ENCODE data around the gene GLRA2. TPM values are rescaled to one million over a fixed set of nuclear protein-coding genes. Genes with fewer than 3 reads are reported as not detected.

The GLRA2 gene
- total and polyA plus RNA-seq, 2 of the 13 experiments (the other 11 are each of a cell fraction or from before 2014, with no cell fraction given), result not detected

GRCh38 chrX:14779580-14779979 lies 250.2 kb downstream of the GLRA2 start:
- ATAC-seq (no peak), DNase-seq (ENCODE audit: low spot score) (no peak), FAIRE-seq (no peak)
- no peak overlapping the region for H3K4me2 ChIP-seq (ENCODE audit: low read depth, low read length)
- no peak overlapping the region for H3K9ac ChIP-seq (ENCODE audit: insufficient read depth, low read depth, low read length)
- H3K4me3 ChIP-seq (replicated peaks in 1 of 3; ENCODE audit: insufficient read depth in 1 of 3, low read depth in 2 of 3, low read length in 3 of 3), result no peak overlapping the region
- TF ChIP-seq IKZF4 (CRISPR knock-in tag; IDR thresholded peaks at IDR 0.05; ENCODE audit: borderline replicate concordance, low read depth, not compliant biosample characterization), result no peak
- no peak for TF ChIP-seq ZNF788 (CRISPR knock-in tag; IDR thresholded peaks at IDR 0.05; ENCODE audit: borderline replicate concordance)
- no peak for TF ChIP-seq ZBTB14 (CRISPR knock-in tag; IDR thresholded peaks at IDR 0.05)
- in situ Hi-C loops (cut with HindIII; ENCODE audit: extremely low pct_ligation_motif_present, low pct_unique_long_range_greater_than_20kb) (no loop called here), intact Hi-C loops (cut with micrococcal nuclease; ENCODE audit: unreplicated experiment) (no loop called here)
- H2AFZ ChIP-seq (ENCODE audit: low read length), result no peak overlapping the region
- H3K27me3 ChIP-seq (ENCODE audit: control insufficient read depth in 1 of 2, insufficient read depth in 2 of 2, low read length in 2 of 2), result no peaks in the 10 kb centered on the region
- no peaks in the 10 kb centered on the region for H3K36me3 ChIP-seq (replicated peaks in 1 of 2; ENCODE audit: control insufficient read depth in 1 of 2, insufficient read depth in 2 of 2, low read length in 2 of 2)
- H3K4me1 ChIP-seq (ENCODE audit: insufficient read depth, low read length), result no peaks in the 10 kb centered on the region
- no peaks in the 10 kb centered on the region for H3K79me2 ChIP-seq (ENCODE audit: insufficient read depth, low read length)
- no TSS peak for BruUV-seq (replicated peaks)
- no peaks in the 10 kb centered on the region for H3K9me3 ChIP-seq (ENCODE audit: low read length)
- ChIA-PET POLR2A (no interaction called here), CTCF (ENCODE audit: low intra/inter-chr PET ratio, low total read pairs) (no interaction called here)
- WGBS (ENCODE audit: low lambda C conversion rate), result 94% methylated on average over 1 of the region's 1 CpG
- no peaks in the 10 kb centered on the region for H4K20me1 ChIP-seq (ENCODE audit: insufficient read depth, low read length)
- no peak overlapping the region for H3K27ac ChIP-seq (ENCODE audit: extremely low read length, insufficient read depth, low read length)
